Heart left ventricle (tissue), 16 donors: ENCODE data around the gene CD164L2. TPM values are rescaled to one million over a fixed set of nuclear protein-coding genes. Genes with fewer than 3 reads are reported as not detected.

Source experiments
- ATAC-seq, 4 donors: fragments of 200-7000 bp; cut with Tn5 transposase; one replicate each; pipeline ENCODE4 v1.9.1; 2020 to 2022; ENCODE audit warnings: moderate library complexity in 4 of 4, mild to moderate bottlenecking in 3 of 4, moderate number of reproducible peaks in 1 of 4
- DNase-seq, 5 donors: peaks; one replicate each; pipeline ENCODE4 v3.0.0-alpha.2; 2020
- H3K27ac ChIP-seq, 12 donors: fragments of 200-600 bp; sonication (generic) in 4 of 12; one replicate each; pipeline versions ENCODE4 v1.5.0 to v1.8.0; 2016 to 2022; ENCODE audit warnings: mild to moderate bottlenecking in 2 of 12
- H3K27me3 ChIP-seq, 9 donors: fragments of 200-600 bp; sonication (generic) in 2 of 9; one replicate each; pipeline versions ENCODE4 v1.5.1 to v1.8.0; 2016 to 2022; ENCODE audit warnings: mild to moderate bottlenecking in 3 of 9
- H3K36me3 ChIP-seq, 9 donors: fragments of 200-600 bp; sonication (generic) in 2 of 9; one replicate each; pipeline versions ENCODE4 v1.5.0 to v1.8.0; 2018 to 2022; ENCODE audit warnings: mild to moderate bottlenecking in 2 of 9
- H3K4me1 ChIP-seq, 12 donors: fragments of 200-600 bp; sonication (generic) in 4 of 12; one replicate each; pipeline versions ENCODE4 v1.5.0 to v1.8.0; 2016 to 2022; ENCODE audit warnings: mild to moderate bottlenecking in 3 of 12
- H3K4me3 ChIP-seq, 12 donors: fragments of 200-600 bp; sonication (generic) in 4 of 12; one replicate each; pipeline versions ENCODE4 v1.5.0 to v1.8.0; 2017 to 2022; ENCODE audit warnings: mild to moderate bottlenecking in 9 of 12, moderate library complexity in 4 of 12
- H3K9me3 ChIP-seq, 12 donors: fragments of 200-600 bp; sonication (generic) in 4 of 12; one replicate each; pipeline versions ENCODE4 v1.5.0 to v1.8.0; 2016 to 2022; ENCODE audit warnings: mild to moderate bottlenecking in 1 of 12
- POLR2A ChIP-seq, 2 donors: fragments of 450-650 bp; IDR thresholded peaks; one replicate each; pipeline ENCODE4 v1.6.1; 2017; ENCODE audit warnings: antibody characterized with exemption in 2 of 2, mild to moderate bottlenecking in 2 of 2, moderate library complexity in 2 of 2
- WGBS, 4 donors: extraction: QIAGEN DNeasy Blood & Tissue Kit in 2 of 4; methylation state at CpG; one replicate each; pipeline versions ENCODE4 v1.1.5 to v1.1.7; 2013 to 2018; 5-methylcytosine and 5-hydroxymethylcytosine counted together
- intact Hi-C, 10 donors: fragments of 100-400 bp; cut with DNase I; formaldehyde crosslinking; loops; one replicate each; pipeline versions ENCODE4 v1.11.1 to v1.14.2; 2022
- polyA plus RNA-seq, 2 donors: library from polyadenylated mRNA; stranded (reverse); fragments of 200-250 nt; gene quantifications; one replicate each; pipeline ENCODE4 v1.2.3, GENCODE V29; 2013
- total RNA-seq, 9 donors: library from RNA; depleted of rRNA in 2 of 9; stranded (reverse); fragments of >200 nt in 2 of 9; fragmentation: NEBNext Ultra II Directional in 3 of 9; extraction: Animal tissue kit (Norgen Biotek cat#: 25700) in 3 of 9; gene quantifications; one replicate each; pipeline versions ENCODE4 v1.1.0 to v1.2.4, GENCODE V29; 2016 to 2023
- TF ChIP-seq, protein P1 (sequence below), 12 donors: fragments of 200-600 bp; sonication (generic) in 4 of 12; IDR thresholded peaks; one replicate each; pipeline versions ENCODE4 v1.5.0 to v1.8.0; 2018 to 2022; ENCODE audit warnings: antibody characterized with exemption in 12 of 12, mild to moderate bottlenecking in 5 of 12
- donor health status: ischemic (EF 13 %, LVEDD 7.1; RV severe dilation, severe dysfunction).
- donor health status: healthy with polysubstance abuse.
- donor health status: DM: no; HTN: yes; CAD: no.
- donor health status: DM: no; HTN: no; CAD: no.
- donor health status: ischemic (EF 25% LVEDD 6.9; RV normal size, moderate dysfunction).
- donor health status: ischemic (EF 25% LVEDD 5.7; RV mildly dilated, moderate dysfunction).
- donor health status: healthy.
- donor health status: DM: yes; HTN: yes; CAD: no.
- donor health status: ischemic (EF 35%, LVEDD 5.7; RV mildly dilated, moderate dysfunction).
- donor health status: nonischemic (EF 11% LVEDD 7.7; RV severe dilation, severe dysfunction).
- donor health status: DM: yes; HTN: yes; CAD: no.
- donor health status: PGD.
- donor health status: ischemic (EF 29% LVEDD 5.4; RV normal size, mild dysfunction).
- donor health status: nonischemic (EF 23%, LVEDD 6.1; RV moderate dilation, normal function).

The CD164L2 gene
- total and polyA plus RNA-seq, 11 donors: not detected

DNA sequence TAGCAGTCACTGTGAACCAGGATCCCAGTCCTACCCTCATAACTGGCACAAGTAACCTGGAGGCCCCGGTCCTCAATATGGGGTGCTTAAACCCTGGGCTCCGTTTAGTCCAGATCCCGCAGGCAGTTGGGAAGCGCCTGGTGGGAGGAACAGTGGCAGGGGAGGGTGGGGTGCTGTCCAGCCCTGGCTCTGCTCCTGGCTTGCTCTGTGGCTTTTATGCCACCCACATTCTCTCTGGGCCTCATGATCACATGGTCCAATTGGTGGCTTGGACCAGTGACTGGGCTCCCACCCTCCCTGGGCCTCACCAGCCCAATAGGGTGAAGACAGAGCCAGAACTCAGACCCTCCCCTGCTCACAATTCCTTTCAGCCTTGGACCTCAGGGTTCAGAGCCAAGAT lies 2.9 kb downstream of the CD164L2 start:
- peaks cover 0 to 41% (median 7%) of the 10 kb centered on the region in 12 donors for H3K4me1 ChIP-seq
- H3K4me3 ChIP-seq: no peak overlapping the region
- DNase-seq: no peak
- ATAC-seq: peak in 1 of 4 donors; percentile 8
- 79 to 94% (median 89%) methylated on average over 4 of the region's 4 CpGs for WGBS, 4 donors
- intact Hi-C loops: loop anchor here in 1 of 10 donors (10.0 kb wide), 1 partner anchor 275 kb away; no protein-coding TSS in a partner anchor
- H3K9me3 ChIP-seq: no peaks in the 10 kb centered on the region
- no peak overlapping the region for H3K27ac ChIP-seq
- peaks cover 0 to 5% (median 0%) of the 10 kb centered on the region in 9 donors for H3K27me3 ChIP-seq
- no peak for TF ChIP-seq POLR2A (IDR thresholded peaks at IDR 0.05)
- TF ChIP-seq, protein P1, sequence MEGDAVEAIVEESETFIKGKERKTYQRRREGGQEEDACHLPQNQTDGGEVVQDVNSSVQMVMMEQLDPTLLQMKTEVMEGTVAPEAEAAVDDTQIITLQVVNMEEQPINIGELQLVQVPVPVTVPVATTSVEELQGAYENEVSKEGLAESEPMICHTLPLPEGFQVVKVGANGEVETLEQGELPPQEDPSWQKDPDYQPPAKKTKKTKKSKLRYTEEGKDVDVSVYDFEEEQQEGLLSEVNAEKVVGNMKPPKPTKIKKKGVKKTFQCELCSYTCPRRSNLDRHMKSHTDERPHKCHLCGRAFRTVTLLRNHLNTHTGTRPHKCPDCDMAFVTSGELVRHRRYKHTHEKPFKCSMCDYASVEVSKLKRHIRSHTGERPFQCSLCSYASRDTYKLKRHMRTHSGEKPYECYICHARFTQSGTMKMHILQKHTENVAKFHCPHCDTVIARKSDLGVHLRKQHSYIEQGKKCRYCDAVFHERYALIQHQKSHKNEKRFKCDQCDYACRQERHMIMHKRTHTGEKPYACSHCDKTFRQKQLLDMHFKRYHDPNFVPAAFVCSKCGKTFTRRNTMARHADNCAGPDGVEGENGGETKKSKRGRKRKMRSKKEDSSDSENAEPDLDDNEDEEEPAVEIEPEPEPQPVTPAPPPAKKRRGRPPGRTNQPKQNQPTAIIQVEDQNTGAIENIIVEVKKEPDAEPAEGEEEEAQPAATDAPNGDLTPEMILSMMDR (IDR thresholded peaks at IDR 0.05): no peak
- H3K36me3 ChIP-seq: no peaks in the 10 kb centered on the region

DNA sequence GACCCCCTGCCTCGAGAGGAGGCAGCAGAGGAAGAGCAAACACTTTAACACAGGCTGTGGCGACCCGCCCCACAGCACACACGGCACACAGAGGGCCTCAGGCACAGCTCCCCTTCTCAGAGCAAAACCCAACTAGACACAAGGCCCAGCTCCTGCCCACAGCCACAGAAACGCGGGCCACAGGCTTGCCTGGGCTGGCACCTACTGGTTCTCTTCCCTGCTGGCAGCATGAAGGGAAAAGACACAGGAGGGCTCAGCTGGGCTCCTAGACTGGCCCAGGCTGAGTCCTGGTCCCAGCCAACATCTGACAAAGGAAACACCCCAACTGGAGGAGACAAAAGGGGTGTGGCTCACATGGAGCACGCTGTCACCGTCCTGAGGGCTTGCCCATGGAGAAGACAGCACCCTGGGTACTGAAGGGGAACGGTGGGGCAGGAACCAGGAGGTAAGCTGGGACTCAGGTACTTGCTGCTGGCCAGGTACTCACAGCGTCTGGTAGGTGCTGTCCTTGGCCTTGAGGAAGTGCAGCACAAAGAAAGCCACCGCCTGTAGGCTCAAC lies 3.5 kb downstream of the CD164L2 start:
- Histone ChIP-seq H3K4me3 (no peak overlapping the region), H3K27ac (no peak overlapping the region), H3K9me3 (no peaks in the 10 kb centered on the region), H3K4me1 (peaks cover 0 to 45% (median 11%) of the 10 kb centered on the region in 12 donors), H3K27me3 (peaks cover 0 to 5% (median 0%) of the 10 kb centered on the region in 9 donors), H3K36me3 (no peaks in the 10 kb centered on the region)
- intact Hi-C loops: loop anchor here in 1 of 10 donors (10.0 kb wide), 1 partner anchor 275 kb away; no protein-coding TSS in a partner anchor
- TF ChIP-seq, protein P1 (IDR thresholded peaks at IDR 0.05): no peak
- no peak for TF ChIP-seq POLR2A (IDR thresholded peaks at IDR 0.05)
- WGBS, 4 donors: 74 to 83% (median 79%) methylated on average over 5 to 11 of the region's 11 CpGs
- ATAC-seq: peak in 1 of 4 donors; percentile 19
- peak in 1 of 5 donors; percentile 53 for DNase-seq

DNA sequence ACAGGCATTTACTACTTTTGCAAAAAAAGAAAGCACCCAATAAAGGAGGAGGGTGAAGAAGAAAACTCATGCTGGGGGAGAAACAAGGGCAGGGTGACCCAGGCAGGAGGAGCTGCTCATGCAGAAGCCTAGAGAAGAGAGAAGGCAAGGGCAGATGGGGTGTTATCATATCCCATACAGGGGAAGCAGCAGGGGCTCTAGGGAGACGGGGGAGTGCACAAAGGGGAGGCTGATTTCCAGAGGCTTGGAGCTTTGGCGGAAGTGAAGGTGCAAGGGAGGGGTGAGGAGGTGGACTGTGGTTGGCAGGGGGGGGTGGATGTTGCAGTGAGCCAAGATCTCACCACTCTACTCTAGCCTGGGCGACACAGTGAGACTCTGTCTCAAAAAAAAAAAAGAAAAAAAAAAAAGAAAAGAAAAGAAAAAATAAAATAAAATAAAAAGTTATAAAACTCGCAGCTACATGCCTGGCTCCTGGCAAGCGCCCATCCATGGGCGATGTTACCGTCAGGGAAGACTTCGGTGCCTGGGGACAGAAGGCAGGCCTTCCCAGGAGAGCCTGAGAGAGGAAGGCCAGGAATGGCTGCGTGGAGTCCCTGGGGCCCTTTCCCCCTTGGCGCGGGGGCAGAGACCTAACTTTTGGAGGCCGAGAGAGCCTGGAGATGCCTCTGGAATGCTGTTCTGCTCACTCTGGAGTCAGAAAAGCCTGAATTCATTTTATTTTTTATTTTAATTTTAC lies 5.2 kb downstream of the CD164L2 start:
- TF ChIP-seq, protein P1 (IDR thresholded peaks at IDR 0.05): no peak
- no peak for TF ChIP-seq POLR2A (IDR thresholded peaks at IDR 0.05)
- 62 to 69% (median 65%) methylated on average over 12 of the region's 12 CpGs for WGBS, 4 donors
- H3K27me3 ChIP-seq: peaks cover 0 to 2% (median 0%) of the 10 kb centered on the region in 9 donors
- H3K27ac ChIP-seq: peak overlapping the region in 3 of 12 donors; percentile 29 to 44 (median 32)
- H3K36me3 ChIP-seq: no peaks in the 10 kb centered on the region
- intact Hi-C loops: no loop called here
- no peaks in the 10 kb centered on the region for H3K9me3 ChIP-seq
- no peak for ATAC-seq
- no peak for DNase-seq
- H3K4me3 ChIP-seq: no peak overlapping the region
- peaks cover 0 to 52% (median 11%) of the 10 kb centered on the region in 12 donors for H3K4me1 ChIP-seq
